SIG-M5 treated with dmso at 0.1 percent for 504 hours (cell line): ENCODE measurements around the gene PRR3.

Source experiments
- DNase-seq: peaks from one replicate; lab custom pipeline; 2025; ENCODE audit not compliant: unreplicated experiment; lab: John Stamatoyannopoulos, UW

The PRR3 gene

GRCh38 chr6:30533460-30534294 is 23.4 kb upstream of the PRR3 start:
- no peak for DNase-seq

GRCh38 chr6:30537931-30538330 is 19.2 kb upstream of the PRR3 start:
- DNase-seq: no peak

GRCh38 chr6:30541515-30542403 is 15.3 kb upstream of the PRR3 start:
- DNase-seq: peak; percentile 72

- DNase-seq: no peak
These were observed 14.7 kb upstream of the PRR3 start for GRCh38 chr6:30542404-30542725.

GRCh38 chr6:30542915-30543314 is 14.2 kb upstream of the PRR3 start:
- no peak for DNase-seq

GRCh38 chr6:30543821-30544220 is 13.3 kb upstream of the PRR3 start:
- DNase-seq: no peak

- DNase-seq: peak; percentile 75
These were observed 12.3 kb upstream of the PRR3 start for GRCh38 chr6:30544666-30545272.

- DNase-seq: no peak
These were observed 9.6 kb upstream of the PRR3 start for GRCh38 chr6:30547454-30547853.

GRCh38 chr6:30548375-30548774 is 8.7 kb upstream of the PRR3 start:
- no peak for DNase-seq

- DNase-seq: no peak
These were observed 2.7 kb upstream of the PRR3 start for GRCh38 chr6:30554404-30554803.

- no peak for DNase-seq
These were observed 1.9 kb upstream of the PRR3 start for GRCh38 chr6:30554962-30555815.

- DNase-seq: no peak
These were observed 1.4 kb upstream of the PRR3 start for GRCh38 chr6:30555816-30556065.

- peak; percentile 86 for DNase-seq
These were observed 809 bp upstream of the PRR3 start, which contains the start of gene GNL1 for GRCh38 chr6:30556066-30556905. Gene GNL1, minus strand, starts transcription at chr6:30556489. Its CDS starts 286 bp downstream, at chr6:30556203.

- DNase-seq: peak; percentile 64
These were observed 537 bp downstream of the PRR3 start for GRCh38 chr6:30557683-30557981.

- no peak for DNase-seq
These were observed 3.8 kb downstream of the PRR3 start for GRCh38 chr6:30560930-30561329.

- no peak for DNase-seq
These were observed 5.7 kb downstream of the PRR3 start for GRCh38 chr6:30562470-30563425.

GRCh38 chr6:30564114-30564513 is 7.0 kb downstream of the PRR3 start:
- DNase-seq: no peak

GRCh38 chr6:30565772-30566171 is 8.7 kb downstream of the PRR3 start:
- no peak for DNase-seq

GRCh38 chr6:30568245-30568644 is 11.2 kb downstream of the PRR3 start:
- no peak for DNase-seq
